Measurements from ENCODE around the gene DST. TPM values are rescaled to one million over a fixed set of nuclear protein-coding genes. Genes with fewer than 3 reads are reported as not detected.

The DST gene
- total and polyA plus RNA-seq, 7 donors, result 58.3 to 341 (median 109) TPM

GRCh38 chr6:56437171-56437900 lies 205.4 kb downstream of the DST start:
- H3K27ac ChIP-seq, result no peak overlapping the region
- H3K9me3 ChIP-seq, result peaks cover 10% of the 10 kb centered on the region
- H3K4me3 ChIP-seq, result no peak overlapping the region
- WGBS, 3 donors, result 76 to 87% (median 84%) methylated on average over 5 of the region's 5 CpGs
- DNase-seq, result no peak
- H3K36me3 ChIP-seq (ENCODE audit: insufficient read depth in 1 of 2, low read depth in 1 of 2), result no peaks in the 10 kb centered on the region
- no peak for TF ChIP-seq CTCF (IDR thresholded peaks at IDR 0.05)
- H3K4me1 ChIP-seq, result no peaks in the 10 kb centered on the region
- no peaks in the 10 kb centered on the region for H3K27me3 ChIP-seq (ENCODE audit: insufficient read depth in 3 of 3, low read length in 2 of 3)
- no peak for ATAC-seq
- intact Hi-C loops (cut with DNase I), result no loop called here

- Histone ChIP-seq H3K9me3 (peaks cover 10% of the 10 kb centered on the region), H3K27me3 (ENCODE audit: insufficient read depth in 3 of 3, low read length in 2 of 3) (no peaks in the 10 kb centered on the region), H3K4me3 (no peak overlapping the region), H3K36me3 (ENCODE audit: insufficient read depth in 1 of 2, low read depth in 1 of 2) (no peaks in the 10 kb centered on the region), H3K4me1 (no peaks in the 10 kb centered on the region), H3K27ac (no peak overlapping the region)
- WGBS, 3 donors, result 89 to 91% (median 90%) methylated on average over 4 of the region's 4 CpGs
- no peak for TF ChIP-seq CTCF (IDR thresholded peaks at IDR 0.05)
- DNase-seq, result no peak
- intact Hi-C loops (cut with DNase I), result no loop called here
- no peak for ATAC-seq
Observed at GRCh38 chr6:56435754-56436153, 206.9 kb downstream of the DST start.

- H3K27ac ChIP-seq, result no peak overlapping the region
- H3K4me1 ChIP-seq, result no peaks in the 10 kb centered on the region
- 84 to 89% (median 88%) methylated on average over 2 of the region's 2 CpGs for WGBS, 3 donors
- no peak overlapping the region for H3K4me3 ChIP-seq
- no peak for ATAC-seq
- no peak for TF ChIP-seq CTCF (IDR thresholded peaks at IDR 0.05)
- H3K27me3 ChIP-seq (ENCODE audit: insufficient read depth in 3 of 3, low read length in 2 of 3), result no peaks in the 10 kb centered on the region
- peaks cover 10% of the 10 kb centered on the region for H3K9me3 ChIP-seq
- intact Hi-C loops (cut with DNase I), result no loop called here
- H3K36me3 ChIP-seq (ENCODE audit: insufficient read depth in 1 of 2, low read depth in 1 of 2), result no peaks in the 10 kb centered on the region
- DNase-seq, result no peak
Observed at GRCh38 chr6:56435326-56435725, 207.4 kb downstream of the DST start.

- no peaks in the 10 kb centered on the region for H3K4me1 ChIP-seq
- 88 to 92% (median 92%) methylated on average over 2 of the region's 2 CpGs for WGBS, 3 donors
Observed at GRCh38 chr6:56434606-56435005, 208.1 kb downstream of the DST start.

More at GRCh38 chr6:56434606-56435005, 208.1 kb downstream of the DST start:
- no peak overlapping the region for H3K4me3 ChIP-seq
- no peaks in the 10 kb centered on the region for H3K27me3 ChIP-seq (ENCODE audit: insufficient read depth in 3 of 3, low read length in 2 of 3)
- intact Hi-C loops (cut with DNase I), result no loop called here
- no peak overlapping the region for H3K27ac ChIP-seq
- H3K9me3 ChIP-seq, result peaks cover 5% of the 10 kb centered on the region
- ATAC-seq (no peak), DNase-seq (no peak)
- H3K36me3 ChIP-seq (ENCODE audit: insufficient read depth in 1 of 2, low read depth in 1 of 2), result no peaks in the 10 kb centered on the region
- no peak for TF ChIP-seq CTCF (IDR thresholded peaks at IDR 0.05)
